A549 treated with CpdA at 1 μM for 4 hours (cell line): ENCODE results near the gene SPAAR. TPM values are rescaled to one million over a fixed set of nuclear protein-coding genes. Genes with fewer than 3 reads are reported as not detected.

Experiments
- total RNA-seq: library from RNA; stranded (reverse); fragments of 200-300 nt; extraction: Qiagen RNA extraction; gene quantifications from 5 replicates; pipeline ENCODE4 v1.2.3, GENCODE V29; 2022; ENCODE audit warnings: low read depth

SPAAR gene, protein sequence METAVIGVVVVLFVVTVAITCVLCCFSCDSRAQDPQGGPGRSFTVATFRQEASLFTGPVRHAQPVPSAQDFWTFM
- total RNA-seq = not detected in 5 replicates

DNA sequence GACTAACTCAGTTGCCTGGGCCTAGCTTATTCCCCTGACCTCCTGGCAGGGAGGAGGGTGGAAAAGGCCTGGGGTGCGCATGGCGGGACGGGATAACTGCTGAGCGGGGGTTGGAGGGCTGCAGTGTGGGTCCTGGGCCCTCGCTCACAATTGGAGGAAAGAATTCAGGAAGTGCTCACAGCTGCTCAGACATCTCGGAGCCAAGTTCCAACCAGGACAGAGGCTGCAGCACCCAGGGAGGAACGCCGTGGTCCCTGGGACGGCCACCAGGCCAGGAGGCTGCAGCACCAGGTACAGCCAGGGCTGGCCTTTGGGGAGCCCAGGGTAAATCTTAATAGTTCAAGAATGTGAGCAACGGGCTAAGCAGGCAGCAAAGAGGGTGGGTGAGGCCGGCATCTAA is at the start of gene SPAAR:
TSS of gene SPAAR (plus strand) at position 217 of the 400 bp plus-strand sequence. CDS start 974 bp downstream, outside the sequence.

GRCh38 chr9:35870351-35870923 is 38.9 kb upstream of the SPAAR start, which contains the start of gene OR13J1:
TSS of gene OR13J1 (minus strand) at chr9:35870401. CDS start at chr9:35870401, 0 bp downstream.

DNA sequence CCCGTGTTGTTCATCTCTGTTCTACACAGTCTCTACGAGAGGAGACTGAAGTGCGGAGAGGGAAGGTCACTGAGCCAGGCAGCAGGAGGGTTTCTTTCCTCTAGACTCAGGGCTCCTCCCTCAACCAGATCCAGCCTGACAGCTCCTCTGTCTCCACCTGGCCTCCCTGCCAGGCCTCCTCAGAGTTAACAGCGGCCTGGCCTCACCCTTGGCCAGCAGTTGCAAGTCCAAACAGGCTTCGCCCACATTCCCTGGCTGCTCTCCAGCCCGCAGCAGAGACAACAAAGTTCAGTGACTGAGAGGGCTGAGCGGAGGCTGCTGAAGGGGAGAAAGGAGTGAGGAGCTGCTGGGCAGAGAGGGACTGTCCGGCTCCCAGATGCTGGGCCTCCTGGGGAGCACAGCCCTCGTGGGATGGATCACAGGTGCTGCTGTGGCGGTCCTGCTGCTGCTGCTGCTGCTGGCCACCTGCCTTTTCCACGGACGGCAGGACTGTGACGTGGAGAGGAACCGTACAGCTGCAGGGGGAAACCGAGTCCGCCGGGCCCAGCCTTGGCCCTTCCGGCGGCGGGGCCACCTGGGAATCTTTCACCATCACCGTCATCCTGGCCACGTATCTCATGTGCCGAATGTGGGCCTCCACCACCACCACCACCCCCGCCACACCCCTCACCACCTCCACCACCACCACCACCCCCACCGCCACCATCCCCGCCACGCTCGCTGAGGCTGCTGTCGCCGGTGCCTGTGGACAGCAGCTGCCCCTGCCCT is 3.2 kb upstream of the SPAAR start, which contains the start of gene HRCT1:
TSS of gene HRCT1 (plus strand) at position 291 of the 768 bp plus-strand sequence. CDS start at position 377, 86 bp downstream.

DNA sequence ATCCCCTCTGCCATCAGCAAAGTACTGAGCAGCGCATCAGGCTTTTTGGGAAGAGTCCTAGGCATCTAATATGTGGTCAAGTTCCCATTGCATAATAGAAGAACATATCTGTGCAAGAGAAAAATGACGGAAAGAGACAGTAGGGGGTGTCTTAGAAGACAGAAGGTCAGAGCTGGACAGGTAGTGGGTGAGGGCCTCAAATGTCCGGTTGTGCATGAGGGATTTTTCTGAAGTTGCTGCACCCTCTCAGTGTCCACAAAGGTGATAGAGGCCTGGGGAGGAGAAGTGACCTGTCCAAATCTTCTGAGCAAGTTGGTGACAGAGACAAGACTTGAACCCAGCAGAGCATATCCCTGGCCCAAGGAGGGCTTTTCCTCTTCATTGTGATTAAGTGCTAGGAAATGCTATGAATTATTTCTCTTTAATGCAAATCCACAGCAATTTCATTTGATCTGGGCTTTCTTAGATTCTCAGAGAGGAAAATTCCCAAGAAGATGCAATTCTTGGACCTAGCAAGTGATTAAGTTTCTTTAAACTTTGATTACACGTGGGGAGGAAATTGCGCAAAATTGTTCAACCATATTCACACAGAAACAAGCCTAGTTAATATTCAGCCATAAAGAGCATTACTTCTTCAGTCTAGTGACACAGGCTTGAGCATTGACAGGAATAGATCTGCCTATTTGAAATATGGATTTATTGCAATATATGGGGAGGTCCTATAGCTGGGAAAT is 49.0 kb downstream of the SPAAR start, which contains the start of gene OR2S2:
TSS of gene OR2S2 (minus strand) at position 51 of the 734 bp plus-strand sequence. CDS start 56 bp downstream, outside the sequence.

Other genes with a start within 250 kb of the SPAAR start
- gene ARHGEF39, start 244.3 kb upstream of the SPAAR start, total RNA-seq = 12.3 to 19.6 TPM (median 18.5 TPM) in 5 replicates
- 3.0 to 9.1 TPM (median 5.3 TPM) in 5 replicates for gene CA9, start 235.6 kb upstream of the SPAAR start, total RNA-seq
- 578 to 668 TPM (median 633 TPM) in 5 replicates for gene TPM2, start 219.6 kb upstream of the SPAAR start, total RNA-seq
- gene TLN1, start 177.3 kb upstream of the SPAAR start, total RNA-seq = 114 to 130 TPM (median 122 TPM) in 5 replicates
- 58.5 to 66.0 TPM (median 58.9 TPM) in 5 replicates for gene CREB3, start 176.8 kb upstream of the SPAAR start, total RNA-seq
- gene GBA2, start 160.3 kb upstream of the SPAAR start, total RNA-seq = 31.7 to 33.3 TPM (median 32.8 TPM) in 5 replicates
- gene RGP1, start 160.2 kb upstream of the SPAAR start, total RNA-seq = 13.0 to 17.0 TPM (median 16.0 TPM) in 5 replicates
- gene MSMP, start 155.2 kb upstream of the SPAAR start, total RNA-seq = 0.25 to 0.63 TPM in 2 of 5 replicates, not detected in the others
- 3.5 to 6.7 TPM (median 6.4 TPM) in 5 replicates for gene NPR2, start 117.9 kb upstream of the SPAAR start, total RNA-seq
- 0.22 to 0.53 TPM (median 0.27 TPM) in 5 replicates for gene SPAG8, start 97.2 kb upstream of the SPAAR start, total RNA-seq
- gene HINT2, start 94.4 kb upstream of the SPAAR start, total RNA-seq = 60.1 to 101 TPM (median 97.5 TPM) in 5 replicates
- not detected in 5 replicates for gene FAM221B, start 80.8 kb upstream of the SPAAR start, total RNA-seq
- 2.4 to 3.3 TPM (median 2.8 TPM) in 5 replicates for gene TMEM8B, start 80.3 kb upstream of the SPAAR start, total RNA-seq
- gene OR13J1, start 39.1 kb upstream of the SPAAR start, total RNA-seq = not detected in 5 replicates
- 0.11 to 0.14 TPM in 2 of 5 replicates, not detected in the others for gene HRCT1, start 3.3 kb upstream of the SPAAR start, total RNA-seq
- not detected in 5 replicates for gene OR2S2, start 48.7 kb downstream of the SPAAR start, total RNA-seq
- gene RECK, start 127.4 kb downstream of the SPAAR start, total RNA-seq = 4.5 to 5.9 TPM (median 5.7 TPM) in 5 replicates
- 7.4 to 11.2 TPM (median 9.9 TPM) in 5 replicates for gene GLIPR2, start 227.2 kb downstream of the SPAAR start, total RNA-seq